Stomach (tissue), 9 donors: ENCODE results near the gene AP5Z1. TPM values are rescaled to one million over a fixed set of nuclear protein-coding genes. Genes with fewer than 3 reads are reported as not detected.

Experiments used
- DNase-seq, 2 donors: peaks; one replicate each; pipeline versions ENCODE4 v3.0.0 to v3.0.0-alpha.2; 2013 to 2019
- H3K27ac ChIP-seq, 5 donors: fragments of 200-600 bp in 4 of 5; sonication (generic) in 4 of 5; one replicate each; pipeline ENCODE4 v1.5.1; 2013 to 2019; ENCODE audit warnings: mild to moderate bottlenecking in 1 of 5, moderate library complexity in 1 of 5
- H3K27me3 ChIP-seq, 3 donors: fragments of 200-600 bp; sonication (generic); one replicate each; pipeline ENCODE4 v1.5.1; 2017 to 2019; ENCODE audit warnings: mixed run types in 1 of 3
- H3K36me3 ChIP-seq, 4 donors: fragments of 200-600 bp; sonication (generic); 1 replicate in 3 of 4; 2 replicates in 1 of 4; pipeline ENCODE4 v1.5.1; 2016 to 2019
- H3K4me1 ChIP-seq, 4 donors: fragments of 200-600 bp; sonication (generic); one replicate each; pipeline ENCODE4 v1.5.1; 2016 to 2019
- H3K4me3 ChIP-seq, 4 donors: fragments of 200-600 bp; sonication (generic) in 3 of 4; one replicate each; pipeline ENCODE4 v1.5.1; 2016 to 2019; ENCODE audit warnings: mild to moderate bottlenecking in 1 of 4
- H3K9me3 ChIP-seq, 4 donors: fragments of 200-600 bp; sonication (generic); one replicate each; pipeline ENCODE4 v1.5.1; 2016 to 2019
- CTCF ChIP-seq, 7 experiments: fragments of 450-650 bp in 4 of 7; fragments of 200-600 bp in 3 of 7; sonication (generic) in 3 of 7; IDR thresholded peaks; one replicate each; pipeline ENCODE4 v1.5.1; 2016 to 2019; ENCODE audit warnings: antibody characterized with exemption in 7 of 7, control low read depth in 2 of 7, mild to moderate bottlenecking in 1 of 7
- EP300 ChIP-seq: sonication (generic); formaldehyde crosslinking; IDR thresholded peaks from one replicate; pipeline ENCODE4 v1.6.1; 2017; ENCODE audit warnings: antibody characterized with exemption
- POLR2A ChIP-seq, 4 donors: fragments of 450-650 bp; IDR thresholded peaks; one replicate each; pipeline ENCODE4 v1.6.1; 2016; ENCODE audit warnings: antibody characterized with exemption in 4 of 4, control low read depth in 2 of 4, mild to moderate bottlenecking in 1 of 4, moderate library complexity in 1 of 4
- POLR2AphosphoS5 ChIP-seq, 3 donors: sonication (generic); formaldehyde crosslinking; IDR thresholded peaks; one replicate each; pipeline ENCODE4 v1.6.1; 2016; ENCODE audit warnings: antibody characterized with exemption in 3 of 3
- WGBS, 5 donors: extraction: QIAGEN DNeasy Blood & Tissue Kit in 3 of 5; methylation state at CpG; one replicate each; pipeline versions ENCODE4 v1.1.5 to v1.1.7; 2013 to 2018; 5-methylcytosine and 5-hydroxymethylcytosine counted together
- intact Hi-C: fragments of 100-400 bp; cut with DNase I; formaldehyde crosslinking; loops from one replicate; pipeline ENCODE4 v1.15.1; 2023; ENCODE audit warnings: low total_unique reads
- polyA plus RNA-seq, 3 donors: library from polyadenylated mRNA; stranded (reverse); fragments of 200-250 nt; gene quantifications; one replicate each; pipeline ENCODE4 v1.2.3, GENCODE V29; 2013
- total RNA-seq, 5 donors: library from RNA; depleted of rRNA; stranded (reverse); fragments of >200 nt; gene quantifications; one replicate each; pipeline versions ENCODE4 v1.1.0 to v1.2.3, GENCODE V29; 2014 to 2016
- donor health status: healthy with polysubstance abuse.
- donor health status: Bipolar disorder and iron deficiency.
- donor health status: healthy.

AP5Z1 gene
- total and polyA plus RNA-seq, 8 donors, result 11.6 to 140 (median 42.3) TPM

GRCh38 chr7:4734587-4735345, 40.7 kb upstream of the AP5Z1 start:
- no peak for DNase-seq
- 87 to 91% (median 88%) methylated on average over 23 of the region's 23 CpGs for WGBS, 5 donors
- Histone ChIP-seq H3K4me3 (no peak overlapping the region), H3K9me3 (no peaks in the 10 kb centered on the region), H3K36me3 (peaks cover 0 to 4% (median 0%) of the 10 kb centered on the region in 4 donors), H3K27me3 (no peaks in the 10 kb centered on the region), H3K27ac (peak overlapping the region in 1 of 5 donors; percentile 15), H3K4me1 (peaks cover 17 to 50% (median 30%) of the 10 kb centered on the region in 4 donors)
- TF ChIP-seq POLR2AphosphoS5 (IDR thresholded peaks at IDR 0.05) (no peak), CTCF (IDR thresholded peaks at IDR 0.05) (no peak), POLR2A (IDR thresholded peaks at IDR 0.05) (no peak), EP300 (no peak)
- intact Hi-C loops, result no loop called here

GRCh38 chr7:4737300-4737699, 38.1 kb upstream of the AP5Z1 start:
- no peak overlapping the region for H3K27ac ChIP-seq
- peaks cover 7 to 18% (median 15%) of the 10 kb centered on the region in 4 donors for H3K36me3 ChIP-seq
- H3K4me3 ChIP-seq, result no peak overlapping the region
- no peaks in the 10 kb centered on the region for H3K27me3 ChIP-seq
- no peak for TF ChIP-seq POLR2AphosphoS5 (IDR thresholded peaks at IDR 0.05)
- no peak for TF ChIP-seq POLR2A (IDR thresholded peaks at IDR 0.05)
- no peak for TF ChIP-seq EP300
- no peak for TF ChIP-seq CTCF (IDR thresholded peaks at IDR 0.05)
- DNase-seq, result no peak
- peaks cover 18 to 47% (median 28%) of the 10 kb centered on the region in 4 donors for H3K4me1 ChIP-seq
- intact Hi-C loops, result no loop called here
- no peaks in the 10 kb centered on the region for H3K9me3 ChIP-seq
- WGBS, 5 donors, result 87 to 94% (median 93%) methylated on average over 11 to 15 of the region's 15 CpGs

GRCh38 chr7:4738711-4739527, 36.5 kb upstream of the AP5Z1 start:
- DNase-seq, result peak; percentile 36 to 72
- intact Hi-C loops, result no loop called here
- H3K4me3 ChIP-seq, result peak overlapping the region; percentile 17 to 37 (median 24)
- no peaks in the 10 kb centered on the region for H3K27me3 ChIP-seq
- H3K9me3 ChIP-seq, result no peaks in the 10 kb centered on the region
- 9 to 22% (median 16%) methylated on average over 23 of the region's 23 CpGs for WGBS, 5 donors
- peaks cover 8 to 24% (median 24%) of the 10 kb centered on the region in 4 donors for H3K36me3 ChIP-seq
- peak in 1 of 3 donors; percentile 37 for TF ChIP-seq POLR2AphosphoS5 (IDR thresholded peaks at IDR 0.05)
- TF ChIP-seq POLR2A (IDR thresholded peaks at IDR 0.05), result no peak
- peak overlapping the region; percentile 17 to 81 (median 79) for H3K27ac ChIP-seq
- H3K4me1 ChIP-seq, result peaks cover 26 to 64% (median 41%) of the 10 kb centered on the region in 4 donors

GRCh38 chr7:4739528-4739992, 35.9 kb upstream of the AP5Z1 start:
- intact Hi-C loops, result no loop called here
- no peaks in the 10 kb centered on the region for H3K9me3 ChIP-seq
- no peaks in the 10 kb centered on the region for H3K27me3 ChIP-seq
- peak; percentile 38 to 82 for DNase-seq
- WGBS, 5 donors, result 14 to 40% (median 18%) methylated on average over 13 to 16 of the region's 16 CpGs
- peaks cover 8 to 24% (median 24%) of the 10 kb centered on the region in 4 donors for H3K36me3 ChIP-seq
- peak overlapping the region; percentile 17 to 37 (median 24) for H3K4me3 ChIP-seq
- TF ChIP-seq POLR2AphosphoS5 (IDR thresholded peaks at IDR 0.05) (peak in 1 of 3 donors; percentile 27), POLR2A (IDR thresholded peaks at IDR 0.05) (no peak), EP300 (no peak), CTCF (IDR thresholded peaks at IDR 0.05) (peak in 4 of 7 experiments; percentile 21 to 52 (median 36))
- H3K4me1 ChIP-seq, result peaks cover 32 to 65% (median 47%) of the 10 kb centered on the region in 4 donors
- peak overlapping the region; percentile 52 to 81 (median 79) for H3K27ac ChIP-seq
